ENCODE data around the gene C3orf52. TPM values are rescaled to one million over a fixed set of nuclear protein-coding genes. Genes with fewer than 3 reads are reported as not detected.

Gene C3orf52
- total RNA-seq, 2 donors from 2014 or later = 2.0 to 4.1 TPM

DNA sequence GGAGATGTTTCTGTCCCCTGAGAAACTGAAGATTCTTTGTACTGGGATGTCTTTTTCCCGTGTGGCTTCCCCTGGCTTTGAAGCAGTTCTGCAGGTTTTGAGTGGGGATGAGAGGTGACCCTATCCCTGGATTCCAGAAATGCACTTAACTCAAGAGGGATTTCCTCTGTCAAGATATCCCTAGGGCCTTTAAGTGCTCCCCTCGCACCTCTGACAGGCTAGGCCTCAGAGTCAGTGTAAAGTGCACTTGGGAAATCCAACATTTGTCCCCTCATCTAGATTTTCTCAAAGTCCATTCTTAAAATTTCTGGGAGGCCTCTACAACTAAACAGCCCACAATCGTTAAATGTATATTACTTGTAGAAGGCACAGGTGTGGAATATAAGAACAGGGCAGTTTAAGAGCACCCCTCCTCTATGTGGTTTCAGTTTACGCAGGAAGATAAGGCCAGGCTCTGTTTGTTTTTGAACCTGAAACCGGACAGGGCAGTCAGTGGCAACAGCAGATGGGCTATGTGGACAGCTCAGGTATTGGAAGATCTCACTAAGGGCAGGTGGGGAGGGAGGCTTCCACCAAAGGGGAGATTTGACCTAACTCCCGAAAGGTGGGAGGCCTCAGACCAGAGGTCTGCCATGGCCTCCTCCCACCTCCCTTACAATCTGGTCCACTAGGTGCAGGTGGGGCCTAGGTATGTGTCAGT lies 4.8 kb downstream of the C3orf52 start:
- ATAC-seq = no peak

DNA sequence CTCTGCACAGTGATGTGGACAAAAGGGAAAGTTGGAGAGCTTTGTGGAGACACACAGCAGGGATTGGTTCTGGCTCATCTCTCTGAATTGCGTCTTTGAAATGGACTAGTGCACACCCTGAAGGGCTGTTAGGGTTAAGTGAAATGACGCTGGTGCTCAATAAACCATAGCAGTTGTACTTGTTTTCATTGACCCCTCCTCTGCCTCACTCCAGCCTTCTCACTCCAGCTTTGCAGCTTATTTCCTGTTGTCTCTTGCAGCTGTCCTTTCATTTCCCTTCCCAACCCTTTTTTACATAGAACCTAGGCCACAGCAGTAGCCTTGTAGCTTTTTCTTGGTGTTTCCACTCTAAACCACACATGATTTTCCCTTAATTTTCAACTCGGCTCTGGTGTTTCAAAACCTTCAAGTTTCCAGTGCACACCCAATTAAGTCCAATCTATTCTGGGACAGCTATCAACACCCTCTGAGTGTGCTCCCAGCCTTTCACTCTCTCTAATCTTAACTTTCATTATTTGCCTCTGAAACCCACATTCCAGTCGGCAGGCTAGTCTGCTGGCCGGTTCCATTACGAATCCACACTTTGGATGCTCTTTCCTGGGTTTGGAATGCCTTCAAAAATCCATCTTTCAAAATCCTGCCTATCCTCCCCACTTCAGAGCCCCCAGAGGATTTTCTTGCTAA lies 6.4 kb downstream of the C3orf52 start:
- no peaks in the 10 kb centered on the region for H3K27me3 Mint-ChIP-seq
- DNase-seq (no peak), ATAC-seq (no peak)
- H3K4me3 Mint-ChIP-seq = peak overlapping the region; percentile 45
- H3K27ac Mint-ChIP-seq = no peak overlapping the region
- no peaks in the 10 kb centered on the region for H3K9me3 ChIP-seq (ENCODE audit: control insufficient read depth, low read length, poor library complexity, severe bottlenecking)
- H3K36me3 Mint-ChIP-seq (ENCODE audit: low read depth) = peaks cover 3% of the 10 kb centered on the region
- H3K4me1 Mint-ChIP-seq = peaks cover 30% of the 10 kb centered on the region

More for the DNA sequence above, 4.8 kb downstream of the C3orf52 start:
- Mint-ChIP-seq H3K36me3 (ENCODE audit: low read depth) (peaks cover 3% of the 10 kb centered on the region), H3K4me3 (no peak overlapping the region), H3K4me1 (peaks cover 43% of the 10 kb centered on the region), H3K27me3 (no peaks in the 10 kb centered on the region), H3K27ac (no peak overlapping the region)
- no peak for DNase-seq
- H3K9me3 ChIP-seq (ENCODE audit: control insufficient read depth, low read length, poor library complexity, severe bottlenecking) = no peaks in the 10 kb centered on the region

DNA sequence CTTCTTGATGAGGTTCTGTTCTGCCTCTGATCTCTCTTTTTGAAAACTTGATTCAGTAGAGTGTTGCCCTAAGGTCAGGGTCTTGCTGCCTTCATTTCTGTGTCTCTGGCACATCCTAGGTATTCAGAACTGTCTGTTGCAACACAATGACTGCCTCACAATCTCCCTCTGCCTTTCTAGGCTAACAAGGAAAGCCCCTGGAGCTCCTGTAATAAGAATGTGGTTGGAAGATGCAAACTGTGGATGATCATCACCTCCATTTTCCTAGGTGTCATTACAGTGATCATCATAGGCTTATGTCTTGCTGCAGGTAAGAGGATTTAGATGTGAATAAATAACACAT lies 7.0 kb downstream of the C3orf52 start:
- H3K9me3 ChIP-seq (ENCODE audit: control insufficient read depth, low read length, poor library complexity, severe bottlenecking) = no peaks in the 10 kb centered on the region
- Mint-ChIP-seq H3K4me1 (peaks cover 26% of the 10 kb centered on the region), H3K27ac (no peak overlapping the region), H3K4me3 (peak overlapping the region; percentile 45), H3K27me3 (no peaks in the 10 kb centered on the region), H3K36me3 (ENCODE audit: low read depth) (peaks cover 3% of the 10 kb centered on the region)
- no peak for DNase-seq
- no peak for ATAC-seq

DNA sequence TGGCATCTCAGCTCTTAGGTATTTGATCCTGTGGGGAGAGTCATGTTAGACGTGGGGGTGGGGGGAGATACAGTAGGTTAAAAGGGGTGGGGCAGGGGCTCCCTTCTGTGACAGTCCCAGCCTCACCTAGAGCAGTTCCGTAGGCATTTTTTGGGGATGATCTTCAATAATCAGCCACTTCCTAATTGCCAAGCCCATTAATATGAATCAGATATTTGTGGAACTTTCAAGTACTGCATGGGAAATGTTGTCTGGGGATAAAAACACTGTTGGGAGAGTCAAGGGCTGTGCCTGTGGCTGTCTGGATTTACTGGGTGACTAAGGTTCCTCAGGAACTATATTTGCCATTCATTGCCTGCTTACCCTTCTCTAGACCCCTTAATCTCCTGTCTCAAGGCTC lies 9.5 kb downstream of the C3orf52 start:
- ATAC-seq (no peak), DNase-seq (no peak)
- Mint-ChIP-seq H3K4me1 (peaks cover 17% of the 10 kb centered on the region), H3K4me3 (no peak overlapping the region), H3K27me3 (no peaks in the 10 kb centered on the region), H3K27ac (no peak overlapping the region), H3K36me3 (ENCODE audit: low read depth) (peaks cover 5% of the 10 kb centered on the region)
- H3K9me3 ChIP-seq (ENCODE audit: control insufficient read depth, low read length, poor library complexity, severe bottlenecking) = no peaks in the 10 kb centered on the region

DNA sequence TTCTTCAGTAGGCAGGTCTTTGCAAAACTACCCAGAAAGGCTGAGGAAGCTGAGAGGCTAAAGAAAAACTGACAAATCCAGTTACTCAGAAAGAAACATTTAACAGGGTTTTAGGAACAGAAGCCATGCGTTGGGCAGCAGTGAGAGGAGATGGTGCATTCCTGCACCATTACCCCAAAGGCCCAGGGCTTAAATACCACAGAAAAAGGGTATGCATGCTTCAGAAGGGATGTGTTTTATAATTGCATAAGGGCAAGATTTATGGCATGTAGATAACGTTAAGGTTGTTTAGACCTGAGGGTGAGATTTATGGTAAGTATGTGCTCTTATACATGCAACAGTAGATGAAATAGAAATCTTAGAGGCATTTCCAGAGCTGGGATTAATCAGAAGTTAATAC lies 10.0 kb downstream of the C3orf52 start:
- no peak for DNase-seq
- Mint-ChIP-seq H3K27me3 (no peaks in the 10 kb centered on the region), H3K4me3 (no peak overlapping the region), H3K4me1 (peaks cover 14% of the 10 kb centered on the region), H3K36me3 (ENCODE audit: low read depth) (peaks cover 5% of the 10 kb centered on the region), H3K27ac (no peak overlapping the region)
- no peak for ATAC-seq
- H3K9me3 ChIP-seq (ENCODE audit: control insufficient read depth, low read length, poor library complexity, severe bottlenecking) = no peaks in the 10 kb centered on the region

DNA sequence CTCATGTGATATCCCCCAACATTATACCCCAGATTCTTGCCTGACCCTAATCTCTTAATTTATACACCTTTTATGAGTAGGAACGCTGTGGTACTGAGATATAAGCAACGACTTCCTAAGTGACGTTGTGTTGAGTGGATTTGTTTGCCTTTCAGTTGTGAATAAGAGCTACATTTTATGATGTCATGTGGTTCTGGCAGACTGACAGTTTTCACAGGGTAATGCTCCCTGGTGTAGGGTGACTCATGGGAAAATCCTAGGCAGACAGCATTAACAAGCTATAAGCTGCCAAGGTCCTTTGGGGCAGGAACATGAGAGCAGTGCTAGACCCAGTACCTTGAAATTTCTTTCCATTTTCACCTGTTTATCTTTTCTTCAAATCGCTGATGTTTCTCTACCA lies 11.2 kb downstream of the C3orf52 start:
- H3K4me3 Mint-ChIP-seq = no peak overlapping the region
- ATAC-seq (peak; percentile 27), DNase-seq (no peak)
- H3K9me3 ChIP-seq (ENCODE audit: control insufficient read depth, low read length, poor library complexity, severe bottlenecking) = no peaks in the 10 kb centered on the region
- peaks cover 11% of the 10 kb centered on the region for H3K4me1 Mint-ChIP-seq
- H3K27ac Mint-ChIP-seq = no peak overlapping the region
- H3K36me3 Mint-ChIP-seq (ENCODE audit: low read depth) = peaks cover 5% of the 10 kb centered on the region
- no peaks in the 10 kb centered on the region for H3K27me3 Mint-ChIP-seq

DNA sequence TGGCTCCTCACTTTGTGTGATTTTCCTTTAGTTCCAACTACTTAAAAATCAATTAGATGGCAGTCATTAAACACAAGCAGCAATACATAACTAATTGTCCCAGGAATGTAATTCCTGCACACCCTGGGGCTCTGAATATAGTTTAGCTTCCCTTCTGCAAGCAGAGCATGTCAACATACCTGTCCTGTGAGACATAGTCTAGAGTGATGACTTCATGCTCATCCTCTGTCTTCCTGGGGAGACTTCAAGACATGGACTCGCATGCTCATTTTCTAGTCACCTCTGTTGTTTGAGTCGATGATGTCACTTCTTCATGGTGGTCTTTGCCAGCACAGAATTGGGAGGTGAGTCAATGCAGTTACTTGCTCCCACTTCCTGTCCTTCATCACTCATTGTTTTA lies 15.7 kb downstream of the C3orf52 start:
- ATAC-seq (no peak), DNase-seq (no peak)
- Mint-ChIP-seq H3K27me3 (no peaks in the 10 kb centered on the region), H3K4me3 (no peak overlapping the region), H3K27ac (no peak overlapping the region), H3K4me1 (no peaks in the 10 kb centered on the region), H3K36me3 (ENCODE audit: low read depth) (peaks cover 8% of the 10 kb centered on the region)
- H3K9me3 ChIP-seq (ENCODE audit: control insufficient read depth, low read length, poor library complexity, severe bottlenecking) = no peaks in the 10 kb centered on the region

DNA sequence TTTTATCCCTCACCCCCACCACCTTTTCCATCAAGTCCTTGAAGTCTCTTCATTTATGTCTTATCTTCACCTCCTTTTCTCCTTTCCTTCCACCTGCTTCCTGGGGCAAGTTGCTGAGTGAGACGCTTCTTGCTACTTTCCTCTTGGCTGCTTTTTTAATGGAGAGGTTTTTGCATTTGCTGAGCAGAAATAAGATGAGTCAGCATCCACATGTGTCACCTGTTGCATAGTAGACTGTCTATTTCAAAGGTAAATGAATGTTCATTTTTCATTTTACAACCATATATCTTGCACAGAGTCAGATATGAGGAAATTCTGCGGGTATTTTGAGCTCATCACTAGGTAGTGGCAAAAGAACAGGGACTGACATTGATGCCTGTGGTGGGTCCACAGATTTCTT lies 18.6 kb downstream of the C3orf52 start:
- no peak overlapping the region for H3K27ac Mint-ChIP-seq
- H3K4me1 Mint-ChIP-seq = peaks cover 3% of the 10 kb centered on the region
- peaks cover 10% of the 10 kb centered on the region for H3K36me3 Mint-ChIP-seq (ENCODE audit: low read depth)
- H3K4me3 Mint-ChIP-seq = no peak overlapping the region
- DNase-seq (no peak), ATAC-seq (no peak)
- no peaks in the 10 kb centered on the region for H3K9me3 ChIP-seq (ENCODE audit: control insufficient read depth, low read length, poor library complexity, severe bottlenecking)
- H3K27me3 Mint-ChIP-seq = no peaks in the 10 kb centered on the region

DNA sequence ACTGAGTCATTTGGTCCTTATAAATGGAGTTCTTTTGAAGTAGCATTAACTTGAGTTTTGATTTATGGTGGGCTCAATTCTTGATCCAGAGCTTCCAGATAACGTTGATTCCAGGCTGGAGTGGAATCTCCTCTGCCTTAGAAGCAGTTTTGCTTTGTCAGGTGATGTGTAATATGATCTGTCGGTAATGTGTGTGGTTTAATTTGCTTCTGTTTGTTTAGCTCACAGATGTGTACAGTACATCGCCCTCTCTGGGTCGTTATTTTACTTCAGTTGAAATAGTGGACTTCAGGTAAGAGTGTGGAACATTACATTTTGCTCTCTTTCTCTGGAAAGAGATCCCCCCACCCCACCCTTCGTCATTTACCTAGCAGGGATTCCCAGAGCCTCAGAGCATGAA lies 23.1 kb downstream of the C3orf52 start:
- H3K4me1 Mint-ChIP-seq = peaks cover 12% of the 10 kb centered on the region
- ATAC-seq = no peak
- H3K27me3 Mint-ChIP-seq = no peaks in the 10 kb centered on the region
- H3K36me3 Mint-ChIP-seq (ENCODE audit: low read depth) = peaks cover 3% of the 10 kb centered on the region
- H3K4me3 Mint-ChIP-seq = no peak overlapping the region
- no peaks in the 10 kb centered on the region for H3K9me3 ChIP-seq (ENCODE audit: control insufficient read depth, low read length, poor library complexity, severe bottlenecking)
- H3K27ac Mint-ChIP-seq = no peak overlapping the region
- DNase-seq = no peak

DNA sequence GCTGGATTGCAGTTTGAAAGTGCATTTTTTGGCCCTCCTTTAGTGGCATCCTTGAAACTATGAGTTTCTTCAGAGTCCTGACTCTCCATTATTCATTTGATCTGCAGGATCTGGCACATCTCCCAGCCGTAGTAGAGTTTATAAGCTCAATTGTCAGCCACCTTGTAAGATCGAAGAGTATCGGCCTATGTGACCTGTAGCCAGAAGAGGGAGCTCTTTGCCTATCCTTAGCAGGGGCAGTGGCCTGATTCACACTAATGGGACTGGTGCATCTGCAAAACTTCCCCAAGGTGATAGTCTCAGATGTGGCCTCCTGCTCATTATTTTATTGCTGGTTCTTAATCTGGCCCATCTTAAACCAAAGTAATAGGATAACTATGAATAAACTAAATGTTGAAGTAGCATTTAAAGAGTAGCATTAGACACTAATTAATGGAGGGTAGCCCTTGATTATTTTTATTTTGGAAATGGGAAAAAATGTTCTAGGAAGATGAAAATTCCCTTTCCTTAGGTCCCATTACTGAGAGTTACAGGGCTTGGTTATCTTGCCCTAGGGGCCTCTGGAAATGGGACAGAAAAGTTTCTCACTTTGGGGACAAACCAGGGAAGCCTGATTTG lies 25.7 kb downstream of the C3orf52 start:
- no peaks in the 10 kb centered on the region for H3K9me3 ChIP-seq (ENCODE audit: control insufficient read depth, low read length, poor library complexity, severe bottlenecking)
- peak; percentile 97 for ATAC-seq
- no peak overlapping the region for H3K4me3 Mint-ChIP-seq
- H3K27ac Mint-ChIP-seq = peak overlapping the region; percentile 16
- no peaks in the 10 kb centered on the region for H3K27me3 Mint-ChIP-seq
- peaks cover 3% of the 10 kb centered on the region for H3K36me3 Mint-ChIP-seq (ENCODE audit: low read depth)
- peak in 2 of 3 donors; percentile 26 to 51 for DNase-seq
- H3K4me1 Mint-ChIP-seq = peaks cover 13% of the 10 kb centered on the region

DNA sequence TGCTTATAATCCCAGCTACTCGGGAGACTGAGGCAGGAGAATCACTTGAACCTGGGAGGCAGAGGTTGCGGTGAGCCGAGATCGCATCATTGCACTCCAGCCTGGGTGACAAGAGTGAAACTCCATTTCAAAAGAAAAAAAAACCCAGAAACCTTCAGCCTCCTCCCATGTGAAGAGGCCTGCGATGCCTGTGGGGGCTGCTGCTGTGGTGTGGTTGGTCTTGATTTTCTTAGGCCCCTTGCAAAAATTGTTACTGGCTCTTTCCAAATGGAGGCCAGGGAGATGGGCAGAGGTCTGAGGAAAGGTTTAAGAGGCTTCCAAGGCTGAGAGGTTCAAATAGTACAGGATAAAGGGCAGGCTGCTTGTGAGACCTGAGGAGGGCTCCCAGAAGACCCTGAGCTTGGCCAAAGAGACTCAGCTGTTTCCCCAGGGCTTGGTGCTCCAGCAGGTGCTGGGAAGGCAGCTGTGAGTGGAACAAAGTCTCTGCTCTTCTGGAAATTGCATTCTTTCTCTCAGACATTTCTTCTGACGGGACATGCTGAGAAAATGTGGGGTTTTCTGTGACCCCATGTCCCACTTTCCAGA lies 28.5 kb downstream of the C3orf52 start:
- no peaks in the 10 kb centered on the region for H3K9me3 ChIP-seq (ENCODE audit: control insufficient read depth, low read length, poor library complexity, severe bottlenecking)
- Mint-ChIP-seq H3K4me1 (peaks cover 23% of the 10 kb centered on the region), H3K4me3 (peak overlapping the region; percentile 28), H3K36me3 (ENCODE audit: low read depth) (no peaks in the 10 kb centered on the region), H3K27ac (no peak overlapping the region), H3K27me3 (no peaks in the 10 kb centered on the region)
- DNase-seq (no peak), ATAC-seq (no peak)

DNA sequence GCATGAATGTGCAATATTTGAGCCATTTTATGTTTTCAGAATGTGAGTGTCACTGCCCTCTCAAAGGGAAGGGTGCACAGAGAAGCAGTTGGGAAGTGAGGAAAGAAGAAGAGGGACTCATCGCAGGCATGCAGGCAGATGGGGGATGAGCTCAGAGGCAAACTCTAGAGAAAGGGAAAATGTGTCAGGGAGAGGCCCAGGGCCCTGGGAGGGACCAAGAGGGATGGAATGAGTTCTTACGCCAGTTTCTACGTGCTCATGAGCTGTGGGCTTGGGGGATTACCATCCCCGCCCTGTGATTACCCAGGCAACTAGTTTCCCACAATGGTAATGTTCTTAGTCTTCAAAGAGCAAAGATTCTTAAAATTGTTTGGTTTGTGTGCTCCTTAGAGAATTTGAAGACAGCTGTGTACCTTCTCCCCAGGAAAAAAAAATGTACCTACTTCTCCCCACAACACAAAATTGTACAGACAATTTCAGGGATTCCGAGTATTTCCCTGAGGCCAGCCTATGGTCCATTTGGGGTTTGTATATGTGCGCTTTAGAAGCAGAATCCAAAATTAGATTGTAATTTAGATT lies 29.1 kb downstream of the C3orf52 start:
- H3K4me1 Mint-ChIP-seq = peaks cover 27% of the 10 kb centered on the region
- H3K9me3 ChIP-seq (ENCODE audit: control insufficient read depth, low read length, poor library complexity, severe bottlenecking) = no peaks in the 10 kb centered on the region
- H3K27me3 Mint-ChIP-seq = no peaks in the 10 kb centered on the region
- DNase-seq = no peak
- no peak for ATAC-seq
- no peak overlapping the region for H3K27ac Mint-ChIP-seq
- H3K36me3 Mint-ChIP-seq (ENCODE audit: low read depth) = no peaks in the 10 kb centered on the region
- H3K4me3 Mint-ChIP-seq = peak overlapping the region; percentile 28

DNA sequence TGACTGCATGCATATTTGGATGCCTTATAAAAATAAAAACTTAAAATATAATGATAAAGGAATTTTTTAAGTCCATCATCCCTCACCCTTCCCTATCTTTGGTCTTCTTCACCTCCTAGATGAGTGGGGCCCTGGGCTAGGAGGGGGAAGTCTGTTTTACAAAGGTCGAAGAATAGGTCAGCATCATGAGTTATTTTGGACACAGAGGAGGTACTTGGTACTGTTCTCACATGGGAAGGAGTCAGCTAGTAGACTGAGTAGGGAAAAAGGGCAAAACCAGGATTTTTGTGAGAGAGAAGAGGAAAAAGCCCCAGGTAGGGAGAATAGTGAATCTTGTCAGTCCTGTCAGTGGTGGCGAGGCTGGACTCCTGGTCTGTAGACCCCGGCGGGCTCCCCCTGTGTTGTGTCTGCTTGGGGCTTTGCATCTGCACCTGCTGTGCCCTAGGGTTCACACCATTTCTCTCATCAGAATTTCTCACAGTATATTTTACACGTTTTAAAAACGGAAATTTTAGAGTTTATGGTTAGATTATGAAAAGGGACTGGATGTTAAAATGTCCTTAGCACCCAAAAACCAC lies 29.7 kb downstream of the C3orf52 start:
- ATAC-seq = no peak
- H3K27me3 Mint-ChIP-seq = no peaks in the 10 kb centered on the region
- peaks cover 31% of the 10 kb centered on the region for H3K4me1 Mint-ChIP-seq
- H3K36me3 Mint-ChIP-seq (ENCODE audit: low read depth) = no peaks in the 10 kb centered on the region
- H3K4me3 Mint-ChIP-seq = no peak overlapping the region
- H3K27ac Mint-ChIP-seq = no peak overlapping the region
- no peaks in the 10 kb centered on the region for H3K9me3 ChIP-seq (ENCODE audit: control insufficient read depth, low read length, poor library complexity, severe bottlenecking)
- no peak for DNase-seq

Measured in T-helper 17 cell (primary cell).